Measurements from ENCODE around the gene UBXN6. TPM values are rescaled to one million over a fixed set of nuclear protein-coding genes. Genes with fewer than 3 reads are reported as not detected.

The UBXN6 gene
- total RNA-seq, 1 donor from 2014 or later = 147 TPM

- Histone ChIP-seq H3K27me3 (no peaks in the 10 kb centered on the region), H3K36me3 (peaks cover 0 to 34% of the 10 kb centered on the region in 2 donors), H3K4me1 (no peaks in the 10 kb centered on the region), H3K27ac (no peak overlapping the region), H3K9me3 (no peaks in the 10 kb centered on the region), H3K4me3 (no peak overlapping the region)
- intact Hi-C loops (cut with DNase I) = no loop called here
- no peak for DNase-seq (ENCODE audit: extremely low spot score in 2 of 2)
- TF ChIP-seq, protein P1, sequence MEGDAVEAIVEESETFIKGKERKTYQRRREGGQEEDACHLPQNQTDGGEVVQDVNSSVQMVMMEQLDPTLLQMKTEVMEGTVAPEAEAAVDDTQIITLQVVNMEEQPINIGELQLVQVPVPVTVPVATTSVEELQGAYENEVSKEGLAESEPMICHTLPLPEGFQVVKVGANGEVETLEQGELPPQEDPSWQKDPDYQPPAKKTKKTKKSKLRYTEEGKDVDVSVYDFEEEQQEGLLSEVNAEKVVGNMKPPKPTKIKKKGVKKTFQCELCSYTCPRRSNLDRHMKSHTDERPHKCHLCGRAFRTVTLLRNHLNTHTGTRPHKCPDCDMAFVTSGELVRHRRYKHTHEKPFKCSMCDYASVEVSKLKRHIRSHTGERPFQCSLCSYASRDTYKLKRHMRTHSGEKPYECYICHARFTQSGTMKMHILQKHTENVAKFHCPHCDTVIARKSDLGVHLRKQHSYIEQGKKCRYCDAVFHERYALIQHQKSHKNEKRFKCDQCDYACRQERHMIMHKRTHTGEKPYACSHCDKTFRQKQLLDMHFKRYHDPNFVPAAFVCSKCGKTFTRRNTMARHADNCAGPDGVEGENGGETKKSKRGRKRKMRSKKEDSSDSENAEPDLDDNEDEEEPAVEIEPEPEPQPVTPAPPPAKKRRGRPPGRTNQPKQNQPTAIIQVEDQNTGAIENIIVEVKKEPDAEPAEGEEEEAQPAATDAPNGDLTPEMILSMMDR (IDR thresholded peaks at IDR 0.05) = no peak
- TF ChIP-seq POLR2AphosphoS5 (IDR thresholded peaks at IDR 0.05; ENCODE audit: insufficient read depth in 1 of 2, low read depth in 1 of 2) = no peak
- no peak for TF ChIP-seq POLR2A (IDR thresholded peaks at IDR 0.05)
These were observed 26.3 kb downstream of the UBXN6 start for GRCh38 chr19:4431296-4431695.

DNA sequence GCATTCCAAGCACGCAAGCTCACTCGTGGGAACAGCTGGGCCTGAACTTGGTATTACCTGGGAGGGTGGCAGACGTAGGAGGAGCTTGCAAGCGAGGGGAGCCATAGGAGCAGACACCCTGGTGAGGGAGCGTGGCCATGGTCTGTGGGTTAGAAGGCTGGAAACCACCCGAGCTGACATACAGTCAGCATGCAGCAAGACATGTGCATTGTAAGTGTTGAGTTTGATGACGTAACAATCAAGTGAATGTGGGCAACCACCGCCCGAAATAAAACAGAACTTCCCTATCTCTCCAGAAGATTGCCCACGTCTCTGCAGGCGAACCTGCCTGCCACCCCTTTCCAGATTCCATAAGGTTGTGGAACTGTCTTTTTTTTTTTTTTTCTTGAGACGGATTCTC lies 26.8 kb downstream of the UBXN6 start:
- TF ChIP-seq POLR2AphosphoS5 (IDR thresholded peaks at IDR 0.05; ENCODE audit: insufficient read depth in 1 of 2, low read depth in 1 of 2) (no peak), POLR2A (IDR thresholded peaks at IDR 0.05) (no peak)
- TF ChIP-seq, protein P1 (IDR thresholded peaks at IDR 0.05) = no peak
- DNase-seq (ENCODE audit: extremely low spot score in 2 of 2) = no peak
- no peak overlapping the region for H3K4me3 ChIP-seq
- H3K9me3 ChIP-seq = no peaks in the 10 kb centered on the region
- H3K27me3 ChIP-seq = no peaks in the 10 kb centered on the region
- intact Hi-C loops (cut with DNase I) = no loop called here
- H3K36me3 ChIP-seq = peaks cover 0 to 34% of the 10 kb centered on the region in 2 donors
- no peak overlapping the region for H3K27ac ChIP-seq
- H3K4me1 ChIP-seq = no peaks in the 10 kb centered on the region

GRCh38 chr19:4429771-4430171 lies 27.8 kb downstream of the UBXN6 start:
- no peak overlapping the region for H3K4me3 ChIP-seq
- H3K27me3 ChIP-seq = no peaks in the 10 kb centered on the region
- TF ChIP-seq, protein P1 (IDR thresholded peaks at IDR 0.05) = no peak
- TF ChIP-seq POLR2A (IDR thresholded peaks at IDR 0.05) (no peak), POLR2AphosphoS5 (IDR thresholded peaks at IDR 0.05; ENCODE audit: insufficient read depth in 1 of 2, low read depth in 1 of 2) (no peak)
- no peaks in the 10 kb centered on the region for H3K4me1 ChIP-seq
- H3K27ac ChIP-seq = no peak overlapping the region
- H3K9me3 ChIP-seq = no peaks in the 10 kb centered on the region
- H3K36me3 ChIP-seq = peaks cover 0 to 34% of the 10 kb centered on the region in 2 donors
- intact Hi-C loops (cut with DNase I) = no loop called here
- no peak for DNase-seq (ENCODE audit: extremely low spot score in 2 of 2)

DNA sequence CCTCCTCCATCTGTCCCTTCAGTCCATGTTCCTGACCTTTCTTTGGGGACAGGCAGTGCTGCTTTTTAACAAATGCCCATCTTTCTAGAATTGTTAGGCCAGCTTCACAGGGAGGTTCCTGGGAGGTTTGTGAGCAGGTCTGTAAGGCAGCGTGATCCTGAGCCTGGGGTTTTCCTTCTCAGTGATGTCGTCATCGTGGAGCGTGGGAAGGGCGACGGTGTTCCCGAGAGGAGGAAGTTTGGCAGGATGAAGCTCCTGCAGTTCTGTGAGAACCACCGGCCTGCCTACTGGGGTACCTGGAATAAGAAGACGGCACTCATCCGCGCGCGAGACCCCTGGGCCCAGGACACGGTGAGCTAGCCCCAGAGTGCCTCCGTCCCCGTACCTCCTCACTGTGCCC lies 28.3 kb downstream of the UBXN6 start:
- Histone ChIP-seq H3K9me3 (no peaks in the 10 kb centered on the region), H3K27ac (no peak overlapping the region), H3K4me1 (no peaks in the 10 kb centered on the region), H3K4me3 (no peak overlapping the region), H3K36me3 (peaks cover 0 to 34% of the 10 kb centered on the region in 2 donors), H3K27me3 (no peaks in the 10 kb centered on the region)
- no peak for DNase-seq (ENCODE audit: extremely low spot score in 2 of 2)
- TF ChIP-seq POLR2A (IDR thresholded peaks at IDR 0.05) = no peak
- TF ChIP-seq, protein P1 (IDR thresholded peaks at IDR 0.05) = no peak
- no peak for TF ChIP-seq POLR2AphosphoS5 (IDR thresholded peaks at IDR 0.05; ENCODE audit: insufficient read depth in 1 of 2, low read depth in 1 of 2)
- intact Hi-C loops (cut with DNase I) = no loop called here

- TF ChIP-seq POLR2AphosphoS5 (IDR thresholded peaks at IDR 0.05; ENCODE audit: insufficient read depth in 1 of 2, low read depth in 1 of 2) (no peak), POLR2A (IDR thresholded peaks at IDR 0.05) (no peak)
- TF ChIP-seq, protein P1 (IDR thresholded peaks at IDR 0.05) = no peak
- DNase-seq (ENCODE audit: extremely low spot score in 2 of 2) = no peak
- intact Hi-C loops (cut with DNase I) = no loop called here
- H3K4me1 ChIP-seq = no peaks in the 10 kb centered on the region
- no peaks in the 10 kb centered on the region for H3K27me3 ChIP-seq
- H3K4me3 ChIP-seq = no peak overlapping the region
- no peaks in the 10 kb centered on the region for H3K9me3 ChIP-seq
- H3K36me3 ChIP-seq = peaks cover 0 to 26% of the 10 kb centered on the region in 2 donors
- no peak overlapping the region for H3K27ac ChIP-seq
These were observed 29.1 kb downstream of the UBXN6 start for GRCh38 chr19:4428326-4428975.

All from vagina (tissue), 2 donors.